Camera-type eye (tissue), 1 donor: ENCODE measurements around the gene TMEM63B. TPM values are rescaled to one million over a fixed set of nuclear protein-coding genes. Genes with fewer than 3 reads are reported as not detected.

Experiments used
- total RNA-seq: library from RNA; depleted of rRNA; stranded (reverse); fragments of >200 nt; gene quantifications from one replicate; pipeline ENCODE4 v1.2.3, GENCODE V29; 2014

Gene TMEM63B
- total RNA-seq, result 40.5 TPM

GRCh38 chr6:44127186-44128019 is at the start of gene TMEM63B, which contains the start of gene MRPL14:
TSS of gene TMEM63B (plus strand) at chr6:44127554. CDS start at chr6:44134585, 7,031 bp downstream.
TSS of gene MRPL14 (minus strand) at chr6:44127452. CDS start at chr6:44116611, 10,841 bp downstream.

GRCh38 chr6:44158770-44159228 is 31.4 kb downstream of the TMEM63B start, which contains the start of gene CAPN11:
TSS of gene CAPN11 (plus strand) at chr6:44158820. CDS start at chr6:44158849, 29 bp downstream.

Other genes starting within 250 kb of the TMEM63B start
- 33.7 TPM for gene MRPL14, start 102 bp upstream of the TMEM63B start, total RNA-seq
- gene CAPN11, start 31.3 kb downstream of the TMEM63B start, total RNA-seq, result not detected
- not detected for gene MYMX, start 89.4 kb downstream of the TMEM63B start, total RNA-seq
- gene SLC29A1, start 96.0 kb downstream of the TMEM63B start, total RNA-seq, result 18.6 TPM
- 647 TPM for gene HSP90AB1, start 119.5 kb downstream of the TMEM63B start, total RNA-seq
- 40.6 TPM for gene SLC35B2, start 130.0 kb downstream of the TMEM63B start, total RNA-seq
- gene NFKBIE, start 138.0 kb downstream of the TMEM63B start, total RNA-seq, result 5.8 TPM
- gene TMEM151B, start 142.9 kb downstream of the TMEM63B start, total RNA-seq, result 10.2 TPM
- gene AARS2, start 185.8 kb downstream of the TMEM63B start, total RNA-seq, result 21.2 TPM
- not detected for gene SPATS1, start 215.1 kb downstream of the TMEM63B start, total RNA-seq